GM19438 (cell line): ENCODE data around the gene COG2.
"Not testable (repeated sequence)": the region's sequence is repeated elsewhere in the genome, so short reads cannot be mapped to it uniquely, and the experiment has no call there.

Experiments used
- ATAC-seq: cut with Tn5 transposase; IDR thresholded peaks from one replicate; pipeline ENCODE4 v1.9.1; 2021; ENCODE audit warnings: low read depth; ENCODE audit not compliant: unreplicated experiment

COG2 gene

GRCh38 chr1:230712470-230712942 lies 70.2 kb downstream of the COG2 start:
- ATAC-seq: no peak

DNA sequence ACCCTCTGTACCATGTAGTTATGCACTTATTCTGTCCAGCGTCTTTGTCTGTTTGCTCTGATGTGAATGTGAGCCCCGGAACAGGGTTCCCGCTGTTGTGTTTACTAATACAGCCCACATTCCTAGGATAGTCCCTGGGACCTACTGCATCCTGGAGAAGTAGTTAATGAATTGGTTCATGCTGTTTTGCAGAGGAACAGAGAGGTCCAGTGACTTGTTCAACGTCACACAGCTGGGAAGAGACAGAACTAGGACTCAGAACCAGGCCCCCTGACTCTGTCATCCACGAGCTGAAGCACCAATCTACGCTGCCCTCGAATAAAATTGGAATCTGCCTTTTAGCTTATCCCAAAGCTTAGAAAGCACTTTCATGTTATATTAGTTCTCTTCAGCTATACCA lies 70.9 kb downstream of the COG2 start:
- ATAC-seq: no peak

DNA sequence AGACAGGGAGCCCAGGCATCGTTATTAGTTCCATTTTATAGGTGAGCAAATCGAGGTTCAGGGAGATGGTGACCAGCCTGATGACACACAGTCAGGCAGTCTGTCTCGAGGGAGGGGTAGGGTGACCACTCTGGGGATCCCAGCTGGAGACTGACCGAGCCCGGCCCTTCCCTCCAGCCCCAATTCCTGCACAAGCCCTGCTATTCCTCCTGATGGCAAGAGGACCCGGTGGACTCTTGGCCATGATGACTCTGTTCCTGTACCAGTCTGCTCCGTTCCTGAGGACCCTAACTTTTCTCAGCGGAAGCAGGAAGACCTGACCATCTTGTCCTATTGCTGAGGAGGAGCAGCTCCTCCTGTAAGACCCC lies 71.2 kb downstream of the COG2 start:
- ATAC-seq: no peak

DNA sequence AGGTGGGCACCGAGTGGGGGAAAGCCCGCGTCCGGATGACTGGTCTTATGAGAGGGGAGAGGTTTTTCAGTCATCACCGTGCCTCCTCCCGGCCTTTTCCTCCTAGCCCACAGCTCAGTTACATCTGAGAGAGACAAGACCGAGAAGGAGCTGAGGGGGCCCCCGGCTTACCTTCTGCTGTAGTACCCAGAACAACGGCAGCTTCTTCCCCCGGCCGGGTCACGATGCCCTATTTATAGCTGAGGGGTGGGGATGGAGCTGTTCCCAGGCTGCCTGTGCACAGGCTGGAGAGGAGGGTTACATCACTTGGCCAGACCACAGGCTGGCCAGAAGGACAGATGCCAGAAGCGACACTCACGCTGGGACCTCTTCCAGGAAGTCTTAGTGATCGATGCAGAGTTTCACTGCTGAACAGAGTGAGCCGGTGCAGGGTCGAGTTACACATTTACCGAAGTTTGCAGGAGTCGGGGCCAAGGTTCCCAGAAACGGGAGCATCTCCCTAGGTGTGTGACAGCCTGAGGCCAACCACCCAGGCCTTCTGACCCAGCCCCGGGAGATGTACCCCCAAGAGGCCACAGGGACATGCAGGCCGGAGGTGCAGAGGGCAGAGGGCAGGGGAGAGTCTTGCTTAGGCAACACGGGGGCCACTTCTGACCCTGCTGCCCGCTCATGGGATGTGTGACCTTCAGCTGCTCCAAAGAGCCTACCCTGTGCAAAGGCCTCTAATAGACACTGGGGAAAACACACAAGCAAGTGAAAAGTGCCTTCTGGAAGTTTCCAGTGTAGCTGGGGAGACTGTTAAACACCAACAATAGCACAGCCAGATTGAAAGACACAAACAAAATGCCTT lies 71.9 kb downstream of the COG2 start, which contains the start of gene AGT:
Gene AGT, minus strand, starts transcription at position 208 of the 850 bp plus-strand sequence. CDS start 3,299 bp downstream, outside the sequence.
- ATAC-seq: no peak

GRCh38 chr1:230715510-230715909 lies 73.2 kb downstream of the COG2 start:
- no peak for ATAC-seq

DNA sequence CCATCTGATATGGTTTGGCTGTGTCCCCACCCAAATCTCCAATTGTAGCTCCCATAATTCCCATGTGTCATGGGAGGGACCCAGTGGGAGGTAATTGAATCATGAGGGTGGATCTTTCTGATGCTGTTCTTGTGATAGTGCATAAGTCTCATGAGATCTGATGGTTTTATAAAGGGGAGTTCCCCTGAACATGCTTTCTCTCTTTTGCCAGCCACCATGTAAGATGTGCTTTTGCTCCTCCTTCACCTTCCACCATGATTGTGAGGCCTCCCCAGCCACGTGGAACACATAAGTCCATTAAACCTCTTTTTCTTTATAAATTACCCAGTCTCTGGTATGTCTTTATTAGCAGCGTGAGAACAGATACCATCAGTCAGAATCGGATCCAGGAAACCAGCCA lies 74.2 kb downstream of the COG2 start:
- not testable (repeated sequence) for ATAC-seq

DNA sequence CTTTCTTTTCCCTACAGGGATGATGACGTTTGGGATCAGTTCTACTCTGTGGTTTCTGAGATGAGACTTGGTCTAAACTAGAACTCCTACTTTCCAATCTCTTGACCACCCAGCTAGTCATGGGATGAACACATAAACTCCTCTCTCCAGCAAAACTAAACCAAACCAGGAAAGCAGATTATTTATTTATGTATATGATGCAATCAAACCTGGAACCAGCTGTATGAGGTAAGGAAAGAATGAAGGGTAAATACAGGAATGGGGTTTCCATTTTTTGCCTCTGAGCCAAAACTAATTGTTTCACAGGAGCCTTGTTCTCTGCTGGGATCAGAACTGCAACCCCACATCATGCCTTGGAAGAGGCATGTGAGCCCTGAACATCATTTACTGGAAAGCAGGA lies 75.0 kb downstream of the COG2 start:
- ATAC-seq: no peak

- ATAC-seq: not testable (repeated sequence)
Measured at GRCh38 chr1:230721849-230722522, 79.7 kb downstream of the COG2 start.

DNA sequence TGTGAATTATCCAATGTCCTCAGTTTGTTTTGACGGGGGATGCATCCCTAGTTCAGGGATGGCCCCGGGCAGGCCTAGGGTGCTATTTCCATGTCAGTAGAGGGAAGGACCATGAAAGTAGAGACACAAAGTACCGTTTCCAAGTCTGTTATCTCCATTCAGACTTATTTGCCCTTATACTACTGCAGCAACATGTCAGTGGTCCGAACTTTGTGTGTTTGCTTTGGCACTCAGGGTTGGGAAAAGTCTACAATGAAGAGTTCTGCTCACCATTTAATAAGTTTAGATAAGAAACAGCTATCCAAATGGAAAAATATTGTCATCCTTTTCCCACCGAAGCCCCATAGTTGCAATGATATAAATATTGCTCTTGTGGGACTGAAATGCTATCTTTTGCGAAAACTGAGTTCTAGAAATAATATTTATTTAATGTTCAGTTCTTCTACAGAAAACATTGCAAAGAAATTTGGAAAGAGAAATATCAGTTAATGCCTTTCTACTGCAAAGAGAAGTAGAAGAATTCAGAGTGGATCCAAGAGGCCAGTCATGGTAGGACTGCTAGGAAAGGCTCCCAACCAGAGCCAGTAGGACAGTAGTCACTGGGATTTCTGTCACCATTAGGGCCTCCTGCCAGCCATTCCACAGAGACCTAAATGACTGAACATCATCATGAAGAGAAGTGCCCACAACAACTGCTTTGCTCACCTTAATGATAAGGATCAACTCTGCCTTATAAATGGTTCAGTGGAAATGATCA lies 83.2 kb downstream of the COG2 start:
- no peak for ATAC-seq

GRCh38 chr1:230728710-230729392 lies 86.6 kb downstream of the COG2 start:
- ATAC-seq: no peak

GRCh38 chr1:230730977-230731376 lies 88.7 kb downstream of the COG2 start:
- ATAC-seq: no peak

DNA sequence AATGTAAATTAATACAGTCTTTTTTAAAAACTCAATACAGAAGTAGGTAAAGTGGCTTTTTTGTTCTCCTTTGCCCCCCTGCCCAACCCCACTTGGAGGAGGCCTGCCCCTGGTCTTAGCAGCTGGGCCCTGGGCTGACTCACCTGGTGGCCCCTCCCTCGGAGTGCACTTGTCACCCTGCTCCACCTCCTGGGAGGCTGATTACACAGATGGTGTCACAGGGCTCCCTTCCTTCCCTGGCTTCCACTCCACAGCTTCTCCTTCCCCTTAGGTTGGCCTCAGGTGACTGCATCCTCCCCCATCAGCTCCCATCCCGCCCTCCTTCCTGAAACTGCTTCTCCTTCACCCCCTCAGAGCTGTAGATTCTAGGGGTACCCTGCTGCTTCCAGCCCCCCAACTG lies 93.2 kb downstream of the COG2 start:
- ATAC-seq: no peak

DNA sequence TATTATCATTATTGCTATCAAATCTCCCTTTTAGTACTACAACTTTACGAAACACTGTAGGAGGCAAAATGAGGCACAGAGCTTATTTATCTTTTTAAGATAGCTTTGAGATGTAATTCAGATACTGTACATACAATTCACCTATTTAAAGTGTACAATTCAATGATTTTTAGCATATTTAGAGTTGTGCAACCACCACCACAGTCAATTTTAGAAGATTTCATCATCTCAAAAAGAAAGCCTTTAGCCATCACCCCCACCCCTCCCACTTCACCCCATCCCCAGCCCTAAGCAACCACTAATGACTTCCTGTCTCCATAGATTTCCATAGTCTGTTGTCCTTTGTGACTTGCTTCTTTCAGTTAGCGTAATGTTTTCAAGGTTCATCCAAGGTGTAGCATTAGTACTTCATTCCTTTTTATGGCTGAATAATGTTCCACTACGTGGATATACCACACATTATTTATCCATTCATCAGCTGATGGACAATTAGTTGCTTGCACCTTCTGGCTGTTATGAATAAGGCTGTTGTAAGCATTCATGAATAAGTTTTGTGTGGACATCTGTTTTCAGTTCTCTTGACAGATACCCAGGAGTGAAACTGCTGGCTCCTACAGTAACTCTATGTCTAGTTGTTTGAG lies 95.5 kb downstream of the COG2 start:
- ATAC-seq: no peak

- ATAC-seq: no peak
Measured at GRCh38 chr1:230739564-230740290, 97.4 kb downstream of the COG2 start.
